RKO (cell line): ENCODE measurements around the gene MYZAP.
A peak's percentile ranks its signal among the peaks of the same experiment; 100 is the strongest.
"Not testable (repeated sequence)": the region's sequence is repeated elsewhere in the genome, so short reads cannot be mapped to it uniquely, and the experiment has no call there.

Source experiments
- DNase-seq: peaks from one replicate; pipeline ENCODE4 v3.0.0-alpha.2; 2016; ENCODE audit warnings: low spot score

MYZAP gene

DNA sequence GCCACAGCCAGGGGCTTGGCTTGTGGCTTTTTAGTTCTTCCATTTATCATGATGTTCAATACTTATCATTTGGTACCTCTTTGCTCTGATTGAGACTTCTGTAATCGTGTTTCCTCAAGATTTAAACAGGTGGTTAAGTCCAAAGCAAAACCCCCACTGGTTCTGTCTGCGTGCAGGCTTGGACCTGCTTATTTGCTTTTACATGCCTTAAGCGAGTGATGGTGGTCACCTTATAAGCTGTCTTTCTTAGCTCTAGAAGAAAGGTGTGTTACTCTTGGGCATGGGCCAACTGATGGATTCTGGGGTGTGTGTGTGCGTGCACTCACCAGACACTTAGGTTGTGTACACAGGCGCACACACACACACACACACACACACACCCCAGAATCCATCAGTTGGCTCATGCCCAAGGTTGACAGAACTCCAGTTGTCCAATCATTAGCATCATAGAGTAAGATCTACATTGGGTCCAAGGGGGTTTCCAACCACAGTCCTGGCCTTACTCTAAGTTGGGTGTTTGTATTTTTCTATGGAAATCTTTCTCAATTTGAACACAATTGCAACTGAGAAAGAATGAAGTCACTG, 1.2 kb downstream of the MYZAP start:
- no peak for DNase-seq

DNA sequence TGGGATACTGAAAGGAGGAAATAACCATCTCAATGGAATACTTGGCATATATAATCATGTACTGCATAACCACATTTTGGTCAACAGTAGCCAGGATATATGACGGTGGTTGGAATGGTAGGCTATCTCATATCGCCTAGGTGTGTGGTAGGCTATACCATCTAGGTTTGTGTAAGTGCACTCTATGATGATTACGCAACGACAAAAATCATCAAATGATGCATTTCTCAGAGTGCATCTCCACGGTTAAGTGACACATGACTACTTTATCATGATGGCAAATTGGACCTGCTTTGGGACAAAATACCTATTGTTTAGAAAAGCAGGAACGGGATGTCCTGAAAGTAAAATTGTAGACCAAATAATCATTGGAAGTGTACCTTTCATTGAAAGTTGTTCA, 2.8 kb downstream of the MYZAP start:
- no peak for DNase-seq

DNA sequence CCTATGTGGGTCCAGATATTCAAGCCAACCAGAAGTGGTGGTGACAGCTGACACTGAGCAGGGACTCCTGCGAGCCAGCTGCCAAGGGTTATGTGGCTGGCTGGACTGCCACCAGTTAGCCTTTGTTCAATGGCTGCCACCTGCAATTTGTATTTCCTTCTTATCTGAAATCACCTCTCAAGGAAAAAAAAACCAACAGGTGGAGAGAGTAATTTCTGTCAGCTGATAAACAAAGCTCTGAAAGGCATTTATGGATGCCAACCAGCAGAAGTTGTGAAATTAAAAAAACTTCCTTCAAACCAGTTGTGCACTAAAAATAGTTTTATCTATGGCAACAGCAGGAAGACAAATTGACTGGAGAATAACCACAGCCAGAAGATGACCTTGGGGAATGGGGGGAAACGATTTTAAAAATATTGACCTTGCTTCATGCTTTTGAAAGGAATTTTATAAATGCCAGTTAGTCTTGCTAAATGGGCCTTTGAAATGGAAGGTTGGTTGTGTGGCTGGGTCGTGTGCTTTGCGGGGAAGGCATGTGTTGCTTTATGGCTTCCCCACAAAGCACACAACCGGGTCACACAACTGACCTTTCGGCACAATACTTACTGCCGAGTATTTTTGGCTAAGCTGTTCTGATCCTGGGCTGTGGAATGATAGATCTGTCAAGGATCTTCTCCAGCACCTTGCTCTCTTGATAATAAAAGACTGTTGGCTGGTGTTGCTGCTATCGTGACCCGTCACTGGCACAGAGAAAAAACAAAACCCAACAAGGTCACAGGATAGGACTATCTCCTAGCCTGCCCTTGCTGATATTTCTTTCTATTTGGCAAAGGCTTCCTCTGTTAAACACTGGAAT, 3.5 kb downstream of the MYZAP start:
- DNase-seq: no peak

DNA sequence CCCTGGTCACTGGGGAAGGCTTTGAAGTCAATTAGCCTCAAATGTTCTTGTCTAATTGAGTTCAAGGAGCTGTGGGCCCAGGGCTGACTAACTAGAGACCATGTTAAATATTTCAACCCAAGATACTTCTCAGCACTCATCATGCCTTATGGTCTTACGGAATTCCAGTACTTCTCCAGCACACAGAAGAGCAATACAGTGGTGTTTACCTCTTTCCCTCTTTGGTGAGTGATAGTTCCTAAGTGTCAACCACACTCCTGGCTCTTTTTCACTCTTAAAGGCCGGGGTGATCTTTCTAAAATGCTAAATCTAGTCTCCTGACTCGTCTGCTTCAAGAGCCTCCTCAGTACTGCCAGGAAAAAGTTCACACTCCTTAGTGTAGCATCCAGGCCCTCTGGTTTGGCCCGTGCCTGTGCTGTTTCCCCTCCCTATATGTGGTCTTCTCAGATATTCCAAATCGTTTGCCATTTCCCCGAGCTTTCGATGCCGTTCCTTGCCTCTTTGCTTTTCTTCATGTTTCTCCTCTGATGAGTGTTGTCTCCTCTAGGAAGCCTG, 4.7 kb downstream of the MYZAP start:
- no peak for DNase-seq

DNA sequence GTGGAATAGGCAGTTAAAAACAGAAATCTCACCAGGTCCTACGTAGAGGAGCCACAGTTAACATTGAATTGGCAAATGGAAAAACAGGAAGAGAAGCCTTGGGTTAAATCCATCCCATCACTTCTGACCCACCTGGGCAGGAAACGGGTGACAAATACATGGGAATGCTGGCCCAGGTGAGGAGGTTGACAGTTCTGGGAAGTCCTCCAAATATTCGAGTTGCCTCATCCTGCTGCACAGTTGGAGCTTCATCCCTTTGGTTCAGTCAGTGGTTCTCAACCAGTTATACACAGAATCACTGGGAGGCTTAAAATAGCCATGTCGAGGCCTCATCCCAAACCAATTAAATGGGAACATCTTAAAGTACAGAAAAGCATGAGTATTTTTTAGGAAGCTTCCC, 5.3 kb downstream of the MYZAP start:
- DNase-seq: no peak

DNA sequence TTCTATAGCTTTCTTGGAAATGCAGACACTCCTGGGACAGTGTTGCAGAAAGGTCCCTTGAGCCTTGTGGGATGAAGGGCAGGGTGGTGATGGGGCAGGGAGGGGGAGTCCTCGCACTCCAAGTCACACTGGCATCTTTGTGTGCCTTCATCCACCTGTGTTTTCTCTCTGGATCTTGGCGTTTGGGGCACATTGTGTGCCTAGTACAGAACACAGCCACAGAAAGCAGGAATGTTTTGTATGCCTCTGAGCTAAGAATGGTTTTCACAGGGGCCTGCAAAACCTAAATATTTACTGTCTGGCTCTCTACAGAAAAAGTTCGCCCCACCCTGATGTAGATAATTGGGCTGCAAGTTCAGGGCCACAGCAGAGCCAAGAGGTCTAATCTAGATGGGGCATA, 5.7 kb downstream of the MYZAP start:
- no peak for DNase-seq

DNA sequence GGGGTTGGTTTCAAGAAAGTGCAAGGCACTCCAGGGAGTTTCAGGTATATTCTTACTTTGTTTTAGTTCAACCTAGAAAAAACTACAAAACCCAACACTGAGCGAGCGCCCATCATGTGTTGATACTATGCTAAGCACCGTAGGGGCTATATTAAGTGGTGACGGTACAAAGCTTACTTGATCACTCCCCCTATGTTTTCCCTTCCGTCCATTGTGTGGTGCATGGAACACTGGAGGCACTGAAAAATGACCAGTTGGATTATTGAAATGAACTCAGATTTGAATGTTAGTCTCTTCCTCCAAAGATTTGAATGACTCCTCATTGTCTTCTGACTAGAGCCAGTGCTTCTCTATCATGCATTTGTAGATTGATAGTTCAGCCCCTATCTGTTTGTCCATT, 6.6 kb downstream of the MYZAP start:
- DNase-seq: no peak

DNA sequence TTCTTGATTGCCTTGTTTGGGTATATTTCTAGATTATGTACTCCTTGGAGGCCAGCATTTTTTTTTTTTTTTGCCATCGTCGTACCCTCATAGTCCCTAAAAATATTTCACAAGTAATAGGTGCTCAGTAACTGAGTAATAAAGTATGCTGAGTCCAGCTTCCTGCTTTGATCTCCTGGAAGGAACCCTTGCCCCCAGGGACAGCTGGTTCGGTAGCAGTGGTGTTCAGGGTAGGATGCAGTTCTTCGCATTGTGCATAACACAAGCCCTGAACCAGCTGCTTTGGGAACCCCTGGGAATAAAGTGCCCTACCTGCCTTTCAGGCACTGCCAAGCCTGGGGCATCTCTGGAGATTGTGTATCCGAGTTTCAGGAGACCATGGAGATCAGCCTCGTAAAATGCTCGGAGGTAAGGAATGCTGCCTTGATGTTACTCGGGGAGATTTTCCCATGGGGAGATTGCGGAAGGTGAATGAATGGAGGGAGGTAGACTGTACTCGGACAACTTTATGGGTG, 7.6 kb downstream of the MYZAP start:
- no peak for DNase-seq

DNA sequence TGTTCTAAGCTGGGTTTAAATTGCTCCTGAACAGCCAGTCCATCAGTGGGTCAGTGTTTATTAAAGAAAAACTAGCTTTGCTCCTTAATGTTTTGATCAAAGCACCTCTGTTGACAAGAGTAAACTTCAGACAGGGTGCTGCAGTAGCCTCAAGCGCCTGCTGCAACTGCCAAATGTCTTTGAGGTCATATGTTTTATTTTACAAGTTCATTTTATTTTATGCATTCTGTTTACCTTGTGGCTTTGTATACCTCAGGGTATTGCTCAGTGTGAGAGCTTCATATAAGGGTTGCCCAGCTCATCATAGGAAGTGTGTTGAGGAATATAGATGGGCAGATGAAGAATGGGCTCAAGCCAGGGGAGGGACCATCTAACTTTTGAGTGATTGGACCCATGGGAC, 8.5 kb downstream of the MYZAP start:
- DNase-seq: no peak

- DNase-seq: no peak
Measured at GRCh38 chr15:57604507-57604906, 12.8 kb downstream of the MYZAP start.

- no peak for DNase-seq
Measured at GRCh38 chr15:57605491-57605890, 13.8 kb downstream of the MYZAP start.

DNA sequence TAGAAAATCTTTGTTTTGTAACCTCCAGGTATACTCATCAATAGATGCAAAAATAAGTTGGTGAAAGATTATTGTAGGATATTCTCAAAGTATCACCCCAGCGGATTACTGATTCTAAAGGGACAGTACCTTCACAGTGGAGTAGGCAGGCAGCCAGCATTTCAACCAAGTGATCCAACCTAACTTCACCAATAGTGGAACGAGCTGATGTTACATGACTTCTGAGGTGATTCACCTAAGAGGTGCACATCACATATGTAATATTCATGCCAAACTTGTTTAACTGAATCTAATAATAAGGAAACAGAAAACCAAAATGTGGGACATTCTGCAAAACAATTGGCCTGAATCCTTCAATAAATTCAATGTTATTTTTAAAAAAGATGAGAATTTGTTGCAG, 14.3 kb downstream of the MYZAP start:
- no peak for DNase-seq

GRCh38 chr15:57606816-57607215, 15.1 kb downstream of the MYZAP start:
- DNase-seq: no peak

GRCh38 chr15:57607570-57608000, 15.9 kb downstream of the MYZAP start:
- DNase-seq: no peak

DNA sequence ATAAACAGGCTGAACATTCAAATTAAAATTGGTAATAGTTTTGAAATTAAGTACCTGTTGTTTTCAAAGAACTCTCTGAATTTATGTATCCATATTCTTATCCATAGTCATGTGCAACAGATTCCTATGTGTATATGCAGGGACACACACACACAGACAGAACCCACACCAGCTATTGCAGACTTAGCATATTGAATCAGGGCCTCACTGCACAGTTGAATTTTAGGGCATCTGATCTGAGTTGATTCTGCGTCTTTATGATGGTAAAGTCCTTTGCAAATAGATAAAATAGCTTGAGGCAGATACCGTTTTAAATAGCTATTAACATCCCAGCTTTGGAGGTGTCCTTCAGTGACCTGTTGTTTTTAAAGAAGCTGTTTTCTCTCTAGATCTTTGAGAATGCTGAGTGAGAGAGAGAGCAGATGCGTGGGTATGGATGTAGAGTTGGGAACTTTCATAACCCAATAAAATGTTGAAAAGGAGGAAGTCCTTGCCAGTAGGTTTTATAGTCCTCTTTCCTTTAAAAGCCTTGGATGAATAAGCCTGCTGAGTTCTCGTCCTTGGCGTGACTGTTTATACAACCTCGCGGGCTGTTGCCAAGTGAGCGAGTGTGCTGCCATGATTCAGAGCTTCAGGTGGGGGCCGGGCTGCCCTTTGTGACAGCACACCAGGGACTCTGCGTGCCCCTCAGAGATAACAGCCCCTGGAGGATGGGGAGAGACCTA, 18.3 kb downstream of the MYZAP start:
- peak; percentile 44 for DNase-seq

DNA sequence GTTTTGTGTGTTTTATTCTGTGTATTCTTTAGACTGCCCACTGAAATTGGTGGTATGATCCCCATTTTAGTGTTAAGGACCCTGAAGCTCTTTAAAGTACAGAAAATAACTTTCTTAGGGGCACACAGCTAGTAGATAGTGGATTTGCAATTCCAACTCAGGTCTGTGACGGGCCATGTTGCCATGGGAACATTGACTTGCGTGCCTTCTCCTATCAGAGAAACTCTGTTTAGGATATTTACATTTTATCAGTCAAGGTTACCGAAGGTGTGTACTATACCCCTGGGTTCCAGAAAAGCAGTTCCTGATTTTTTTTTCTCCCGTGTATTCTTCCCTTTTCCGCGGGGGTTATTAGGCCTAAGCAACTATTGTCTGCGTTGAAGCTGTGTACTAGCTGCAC, 19.4 kb downstream of the MYZAP start:
- DNase-seq: no peak

- DNase-seq: peak; percentile 8
Measured at GRCh38 chr15:57611938-57612337, 20.2 kb downstream of the MYZAP start.

DNA sequence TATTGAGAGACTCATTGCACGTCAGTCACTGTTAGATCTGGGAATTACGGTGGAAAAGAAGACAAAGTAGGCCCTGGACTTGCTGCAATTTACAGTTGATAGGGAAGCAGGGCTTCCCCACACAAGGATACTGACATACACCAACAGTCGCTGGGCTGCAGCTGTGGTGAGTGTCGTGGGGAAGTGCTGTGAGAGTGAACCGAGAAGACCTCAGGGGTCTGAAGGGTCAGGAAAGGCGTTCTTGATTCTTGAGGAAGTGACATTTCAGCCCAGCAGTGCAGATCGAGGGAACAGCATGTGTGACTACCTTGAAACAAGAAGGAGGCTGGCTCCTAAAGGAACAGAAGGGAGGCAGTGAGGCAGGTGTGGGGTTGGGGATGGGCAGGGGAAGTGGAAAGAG, 22.5 kb downstream of the MYZAP start:
- DNase-seq: no peak

DNA sequence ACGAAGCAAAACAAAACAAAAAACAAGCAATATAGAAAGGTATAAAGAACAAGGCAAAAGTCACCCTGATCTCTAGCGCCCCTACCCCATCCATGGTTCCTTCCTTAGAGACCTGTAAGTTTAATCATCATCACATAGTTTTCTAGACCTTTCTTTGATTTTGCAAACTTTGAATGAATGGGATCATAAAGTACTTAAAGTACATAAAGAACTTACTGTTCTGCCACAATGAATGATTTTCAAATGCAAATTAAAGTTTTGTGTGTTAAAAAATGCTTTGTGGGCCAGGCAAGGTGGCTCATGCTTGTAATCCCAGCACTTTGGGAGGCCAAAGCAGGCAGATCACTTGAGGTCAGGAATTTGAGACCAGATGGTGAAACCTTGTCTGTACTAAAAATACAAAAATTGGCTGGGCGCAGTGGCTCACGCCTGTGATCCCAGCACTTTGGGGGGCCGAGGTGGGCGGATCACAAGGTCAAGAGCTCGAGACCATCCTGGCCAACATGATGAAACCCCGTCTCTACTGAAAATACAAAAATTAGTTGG, 24.3 kb downstream of the MYZAP start:
- DNase-seq: not testable (repeated sequence)

- DNase-seq: no peak
Measured at GRCh38 chr15:57618325-57618724, 26.6 kb downstream of the MYZAP start.

- no peak for DNase-seq
Measured at GRCh38 chr15:57619746-57620145, 28.0 kb downstream of the MYZAP start.

DNA sequence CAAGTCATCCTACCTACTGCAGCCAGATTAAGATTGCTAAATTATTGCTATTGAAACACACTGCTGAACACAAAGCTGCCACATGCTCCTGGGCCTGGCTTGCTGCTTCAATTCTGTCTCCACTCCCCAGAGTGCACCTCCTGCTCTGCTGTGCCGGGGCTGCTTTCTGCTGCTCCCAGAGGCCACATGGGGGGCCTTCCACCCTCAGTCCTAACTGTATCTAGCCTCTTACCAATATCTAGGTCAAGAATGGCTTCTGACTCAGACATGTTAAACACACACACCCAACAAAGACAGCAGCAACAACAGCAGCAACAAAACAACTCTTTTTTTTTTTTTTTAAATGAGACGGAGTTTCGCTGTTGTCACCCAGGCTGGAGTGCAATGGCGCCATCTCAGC, 33.0 kb downstream of the MYZAP start:
- DNase-seq: no peak
